ENCODE measurements around the gene NR4A1.

The NR4A1 gene

DNA sequence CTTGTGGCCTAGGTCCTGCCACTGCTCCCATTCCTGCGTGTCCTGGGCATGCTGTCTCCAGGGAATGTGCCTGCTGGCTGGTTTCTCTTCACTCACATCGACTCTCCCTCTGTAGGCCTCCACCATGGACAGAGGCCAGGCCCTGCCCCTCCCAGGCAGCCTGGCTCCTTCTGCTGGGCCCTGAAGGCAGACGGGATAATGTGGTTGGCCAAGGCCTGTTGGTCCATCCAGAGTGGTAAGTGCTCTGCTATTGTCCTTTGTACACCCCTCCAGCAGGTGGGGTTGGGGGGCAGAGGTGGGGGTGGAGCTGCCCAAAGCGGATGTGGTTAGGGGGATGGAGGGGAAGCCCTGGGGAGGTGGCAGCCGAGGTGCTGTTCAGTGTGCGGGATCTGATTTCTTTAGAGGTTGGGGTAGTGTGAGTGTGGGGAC is 9.5 kb upstream of the NR4A1 start:
- DNase-seq (ENCODE audit: low read depth), result no peak

DNA sequence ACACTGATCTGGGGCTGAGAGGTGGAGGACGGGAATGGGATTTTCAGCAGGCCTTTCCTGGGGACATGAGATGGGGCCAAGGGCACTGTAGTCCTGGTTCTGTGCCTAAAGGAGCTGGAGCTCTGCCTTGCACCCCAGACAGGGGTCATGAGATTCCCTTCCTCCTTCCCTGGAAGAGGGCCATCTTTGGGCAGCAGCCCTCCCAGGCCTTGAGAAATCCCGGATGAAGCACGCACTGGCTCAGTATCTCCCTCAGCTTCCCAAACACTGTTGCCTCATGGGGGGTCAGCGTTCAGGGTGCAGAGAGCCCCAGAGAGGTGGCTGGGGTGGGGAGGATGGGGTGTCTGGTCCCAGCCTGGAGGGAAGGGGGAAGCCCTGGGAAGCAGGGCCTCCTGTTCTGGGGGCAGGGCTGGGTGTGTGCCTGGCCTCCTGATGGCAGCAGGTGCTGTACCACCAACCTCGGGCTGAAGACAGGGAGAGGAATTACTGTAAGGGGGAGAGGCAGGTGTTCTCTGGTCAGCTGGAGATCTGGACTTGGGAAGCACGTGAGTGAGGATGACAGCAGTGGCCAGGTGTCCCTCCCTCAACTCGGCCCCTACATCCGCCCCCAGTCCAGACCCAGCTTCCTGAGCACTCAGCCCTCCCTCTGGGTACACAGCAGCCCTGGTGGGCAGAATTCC is 8.4 kb upstream of the NR4A1 start:
- no peak for DNase-seq (ENCODE audit: low read depth)

DNA sequence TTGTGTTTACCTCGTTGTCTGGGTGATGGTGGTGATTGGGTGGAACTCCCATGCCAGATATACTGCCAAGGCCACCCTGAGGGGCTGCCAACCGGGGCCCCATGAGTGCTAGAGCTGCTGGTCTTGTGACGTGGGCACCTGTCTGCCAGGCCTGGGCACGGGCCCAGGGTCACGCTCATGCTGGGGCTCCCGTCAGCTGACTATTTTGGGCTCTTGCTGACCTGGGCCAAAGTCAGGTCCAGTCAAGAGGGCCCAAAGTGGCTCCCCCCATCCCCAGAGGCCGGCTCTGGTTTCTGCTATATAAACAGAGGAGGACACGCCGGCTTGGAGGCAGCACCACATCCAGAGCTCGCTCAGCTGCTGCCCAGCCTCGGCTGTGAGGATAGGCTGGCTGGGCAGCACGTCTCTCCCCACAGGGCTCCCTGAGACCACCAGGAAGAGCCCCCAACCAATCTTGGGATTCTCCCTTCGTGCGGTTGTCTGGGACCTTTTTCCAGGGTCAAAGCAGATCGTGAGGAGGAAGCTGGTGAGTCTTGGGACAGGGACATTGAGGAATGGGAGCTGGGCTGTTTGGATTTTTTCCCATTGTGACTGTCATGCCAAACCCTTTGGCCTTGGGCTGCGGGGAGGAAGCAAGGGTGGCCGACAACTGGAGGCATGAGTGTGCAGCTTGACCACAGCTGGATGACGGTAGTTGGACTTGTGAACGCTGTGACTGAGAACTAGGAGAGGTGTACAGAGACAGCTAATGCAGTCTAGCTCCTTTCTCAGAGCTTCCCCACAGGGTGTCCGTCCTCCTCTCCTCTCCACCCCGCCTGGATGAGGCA is 7.6 kb upstream of the NR4A1 start:
- no peak for DNase-seq (ENCODE audit: low read depth)

DNA sequence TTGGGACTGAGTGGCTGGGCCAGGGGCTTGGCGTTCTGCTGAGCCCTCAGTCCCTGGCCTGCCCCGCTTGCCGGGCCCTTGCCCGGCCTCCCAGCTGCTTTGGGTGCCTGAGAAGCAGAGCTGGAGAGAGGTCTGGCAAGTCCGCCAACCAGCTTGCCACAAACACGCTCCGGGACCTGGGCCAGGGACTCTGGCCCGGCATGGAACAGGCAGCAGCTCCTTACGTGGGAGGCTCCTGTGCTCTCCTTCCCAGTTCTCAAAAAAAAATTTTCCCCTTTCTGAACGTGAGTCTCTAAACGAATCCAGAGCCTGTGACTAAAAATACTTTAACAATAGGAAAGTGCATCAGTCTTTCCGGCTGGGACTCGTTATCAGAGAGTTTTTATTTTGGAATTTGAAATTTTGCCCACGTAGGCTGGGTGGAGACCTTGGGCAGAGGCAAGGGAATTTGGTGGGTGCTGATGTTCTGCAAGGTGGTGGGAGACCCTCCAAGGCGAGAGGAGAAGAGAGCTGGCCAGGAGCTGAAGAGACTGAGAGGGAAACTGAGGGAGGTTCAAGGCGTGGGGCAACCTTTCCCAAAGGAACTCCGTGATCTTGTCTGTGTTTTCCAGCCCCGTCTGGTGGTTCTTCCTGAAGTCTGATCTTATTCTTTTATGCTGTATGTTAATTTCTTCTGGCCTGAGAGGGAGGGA is 6.8 kb upstream of the NR4A1 start:
- DNase-seq (ENCODE audit: low read depth), result peak; percentile 88

GRCh38 chr12:52045794-52046199 is 5.4 kb upstream of the NR4A1 start:
- no peak for DNase-seq (ENCODE audit: low read depth)

DNA sequence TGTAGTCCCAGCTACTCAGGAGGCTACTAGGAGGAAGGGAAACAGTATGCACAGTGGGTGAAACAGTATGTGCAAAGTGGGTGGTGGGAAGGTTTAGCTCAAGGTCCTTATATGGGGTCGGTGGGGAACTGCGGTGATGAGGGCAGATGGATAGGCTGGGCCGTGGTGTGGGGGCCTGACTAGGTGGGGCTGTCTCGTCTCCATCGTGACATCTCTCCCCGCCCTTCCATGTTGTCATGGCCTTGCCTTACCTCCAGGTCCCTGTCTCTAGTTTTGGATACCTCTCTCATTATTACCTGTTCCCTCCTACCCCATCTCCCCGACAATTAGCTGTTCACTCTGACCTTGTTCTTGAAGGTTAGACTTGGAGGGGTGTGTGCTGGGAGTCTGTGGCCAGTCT is 4.4 kb upstream of the NR4A1 start:
- DNase-seq (ENCODE audit: low read depth), result no peak

GRCh38 chr12:52049286-52049685 is 2.0 kb upstream of the NR4A1 start:
- DNase-seq (ENCODE audit: low read depth), result no peak

DNA sequence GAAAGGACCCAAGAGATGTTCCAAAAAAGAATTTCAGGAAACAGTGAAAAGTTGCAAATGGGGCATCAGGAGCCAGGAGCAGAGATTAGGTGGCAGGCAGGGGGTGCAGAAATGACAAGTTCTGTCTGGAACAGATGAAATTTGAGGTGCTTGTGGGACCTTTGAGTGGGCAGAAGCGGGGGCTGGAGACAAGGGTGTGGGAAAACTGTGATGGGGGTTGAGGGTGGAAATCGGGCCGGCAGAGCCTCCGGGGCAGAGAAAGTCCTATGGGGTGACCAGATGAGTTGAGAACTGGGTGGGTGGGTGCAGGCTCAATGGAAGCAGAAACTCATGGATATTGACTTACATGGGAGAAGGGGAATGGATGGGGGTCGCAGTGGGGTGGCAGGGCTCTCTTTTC is 1.6 kb upstream of the NR4A1 start:
- no peak for DNase-seq (ENCODE audit: low read depth)

- DNase-seq (ENCODE audit: low read depth), result no peak
These were observed 1.0 kb upstream of the NR4A1 start for GRCh38 chr12:52050116-52050757.

- DNase-seq (ENCODE audit: low read depth), result no peak
These were observed 1.4 kb downstream of the NR4A1 start for GRCh38 chr12:52052468-52053186.

DNA sequence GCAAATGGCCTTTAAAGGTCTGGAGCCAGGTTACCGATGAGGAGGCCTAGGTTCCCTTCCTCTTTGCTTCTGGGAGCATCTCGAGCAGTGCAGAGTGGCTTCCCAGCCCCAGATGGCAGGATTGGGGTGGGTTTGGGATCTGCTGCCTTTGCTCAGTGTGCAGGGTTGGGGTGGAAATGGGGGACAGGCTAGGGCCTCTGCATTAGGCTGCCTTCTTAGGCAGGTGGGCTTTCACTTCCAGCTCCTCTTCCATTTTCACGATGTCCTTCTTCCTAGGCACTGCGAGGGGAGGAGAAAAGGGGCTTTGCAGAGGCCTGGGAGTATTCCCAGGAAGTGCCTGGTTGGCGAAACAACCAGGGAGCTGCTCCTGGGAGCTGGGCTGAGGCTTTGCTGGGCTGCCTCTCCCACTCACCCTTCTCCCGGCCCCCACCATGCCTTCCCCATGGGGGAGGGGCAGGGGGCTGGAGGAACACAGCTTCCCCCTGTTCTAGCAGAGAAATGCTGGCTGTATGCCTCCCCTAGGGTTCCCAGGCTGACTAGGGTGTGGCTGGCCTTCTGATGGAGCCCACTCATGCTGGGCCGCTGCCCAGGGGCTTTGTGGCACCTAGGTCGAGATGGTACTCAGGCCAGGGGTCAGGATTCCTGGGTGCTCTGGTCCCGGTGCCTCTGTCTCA is 2.4 kb downstream of the NR4A1 start:
- no peak for DNase-seq (ENCODE audit: low read depth)

- no peak for DNase-seq (ENCODE audit: low read depth)
These were observed 3.1 kb downstream of the NR4A1 start for GRCh38 chr12:52054231-52054832.

GRCh38 chr12:52054833-52055730 is 3.8 kb downstream of the NR4A1 start:
- DNase-seq (ENCODE audit: low read depth), result no peak

GRCh38 chr12:52055731-52056711 is 4.8 kb downstream of the NR4A1 start:
- no peak for DNase-seq (ENCODE audit: low read depth)

GRCh38 chr12:52056801-52057637 is 5.8 kb downstream of the NR4A1 start:
- DNase-seq (ENCODE audit: low read depth), result no peak

DNA sequence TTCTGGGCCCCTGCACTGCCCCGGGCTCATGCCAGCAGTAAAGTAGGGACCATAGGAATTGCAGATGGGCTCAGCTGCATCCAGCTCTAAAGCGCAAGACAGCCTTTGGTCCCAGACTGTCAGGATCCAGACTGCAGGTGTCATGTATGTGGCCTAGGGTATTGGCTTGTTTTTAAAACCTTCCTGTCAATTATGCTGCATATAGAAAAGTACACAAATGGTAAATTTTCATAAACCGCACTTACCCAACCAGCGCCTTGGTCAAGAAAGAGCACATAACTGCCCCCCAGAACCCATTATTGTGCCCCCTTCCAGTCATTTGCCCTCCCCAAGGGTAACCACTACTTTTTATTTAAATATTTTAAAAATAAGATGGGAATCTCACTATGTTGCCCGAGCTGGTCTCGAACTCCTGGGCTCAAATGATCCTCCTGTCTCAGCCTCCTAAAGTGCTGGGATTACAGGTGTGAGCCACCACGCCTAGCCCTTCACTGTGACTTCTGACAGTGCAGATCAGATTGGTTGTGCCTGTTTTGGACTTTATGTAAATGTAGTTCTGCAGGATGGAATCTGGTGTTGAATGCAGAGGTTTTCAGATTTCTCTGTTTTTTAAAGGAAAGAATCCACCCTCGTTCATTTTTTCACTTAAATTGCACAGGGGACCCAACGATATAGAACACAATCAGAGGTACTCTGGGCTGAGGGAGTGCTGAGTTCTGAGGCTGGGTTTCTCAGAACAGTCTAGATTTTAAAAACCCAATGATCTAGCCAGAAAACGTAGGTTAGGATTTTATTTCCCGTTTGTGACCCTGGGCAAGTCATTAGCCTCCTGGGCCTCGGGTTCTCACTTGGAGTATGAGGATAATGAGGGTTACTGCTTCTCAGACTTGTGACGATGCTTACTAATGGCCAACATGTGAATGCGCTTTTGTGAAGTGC is 6.7 kb downstream of the NR4A1 start:
- DNase-seq (ENCODE audit: low read depth), result no peak
